H9 (cell line): ENCODE results near the gene PIP4K2A. TPM values are rescaled to one million over a fixed set of nuclear protein-coding genes. Genes with fewer than 3 reads are reported as not detected.
"Not testable (repeated sequence)": the region's sequence is repeated elsewhere in the genome, so short reads cannot be mapped to it uniquely, and the experiment has no call there.

Source experiments
- DNase-seq: peaks from one replicate; pipeline ENCODE4 v3.0.0-alpha.2; 2017
- H2AFZ ChIP-seq: one replicate; pipeline ENCODE4 v1.6.1; 2013; ENCODE audit warnings: mild to moderate bottlenecking, low read length, control low read depth, moderate library complexity
- H2AK5ac ChIP-seq: 2 replicates; pipeline ENCODE4 v1.6.1; 2013; ENCODE audit warnings: low read length, control low read depth, mixed read lengths; ENCODE audit not compliant: insufficient read length
- H2BK120ac ChIP-seq: one replicate; pipeline ENCODE4 v1.6.1; 2013; ENCODE audit warnings: low read depth, mild to moderate bottlenecking, low read length, control low read depth, inconsistent platforms; ENCODE audit not compliant: poor library complexity, severe bottlenecking
- H2BK12ac ChIP-seq: 2 replicates; pipeline ENCODE4 v1.6.1; 2013; ENCODE audit warnings: low read length, control low read depth, mixed read lengths, low read depth; ENCODE audit not compliant: insufficient read length
- H2BK15ac ChIP-seq: 2 replicates; pipeline ENCODE4 v1.6.1; 2013; ENCODE audit warnings: low read depth, low read length, control low read depth
- H2BK20ac ChIP-seq: one replicate; pipeline ENCODE4 v1.6.1; 2013; ENCODE audit warnings: low read depth, mild to moderate bottlenecking, low read length, control low read depth, inconsistent platforms; ENCODE audit not compliant: poor library complexity, severe bottlenecking
- H2BK5ac ChIP-seq: 2 replicates; pipeline ENCODE4 v1.6.1; 2013; ENCODE audit warnings: low read length, control low read depth, mixed read lengths; ENCODE audit not compliant: insufficient read length
- H3K14ac ChIP-seq: 2 replicates; pipeline ENCODE4 v1.6.1; 2013; ENCODE audit warnings: low read length, control low read depth; ENCODE audit not compliant: insufficient read depth
- H3K18ac ChIP-seq: 2 replicates; pipeline ENCODE4 v1.6.1; 2013; ENCODE audit warnings: low read depth, mild to moderate bottlenecking, mixed read lengths, low read length, control low read depth; ENCODE audit not compliant: insufficient read length
- H3K23ac ChIP-seq: 2 replicates; pipeline ENCODE4 v1.6.1; 2013; ENCODE audit warnings: low read length, control low read depth, mixed read lengths, low read depth; ENCODE audit not compliant: insufficient read length
- H3K23me2 ChIP-seq: 2 replicates; pipeline ENCODE4 v1.6.1; 2013; ENCODE audit warnings: low read depth, mild to moderate bottlenecking, mixed read lengths, low read length, control low read depth; ENCODE audit not compliant: insufficient read length, poor library complexity, severe bottlenecking
- H3K27ac ChIP-seq: 2 replicates; pipeline ENCODE4 v1.5.1; 2013; ENCODE audit warnings: low read length, control low read depth, mixed read lengths, low read depth; ENCODE audit not compliant: insufficient read length
- H3K27me3 ChIP-seq: 2 replicates; pipeline ENCODE4 v1.6.1; 2013; ENCODE audit warnings: low read length, control low read depth, inconsistent platforms; ENCODE audit not compliant: insufficient read depth
- H3K4ac ChIP-seq: 2 replicates; pipeline ENCODE4 v1.6.1; 2013; ENCODE audit warnings: low read depth, mild to moderate bottlenecking, control low read depth, inconsistent platforms, low read length, moderate library complexity
- H3K4me1 ChIP-seq: 2 replicates; pipeline ENCODE4 v1.6.1; 2013; ENCODE audit warnings: low read length, control low read depth, inconsistent platforms; ENCODE audit not compliant: insufficient read depth
- H3K4me2 ChIP-seq: 2 replicates; pipeline ENCODE4 v1.6.1; 2013; ENCODE audit warnings: low read length, control low read depth, mixed read lengths; ENCODE audit not compliant: insufficient read length, insufficient read depth
- H3K56ac ChIP-seq: 2 replicates; pipeline ENCODE4 v1.6.1; 2013; ENCODE audit warnings: low read depth, mild to moderate bottlenecking, mixed read lengths, low read length, control low read depth; ENCODE audit not compliant: insufficient read length
- H3K79me1 ChIP-seq: 2 replicates; pipeline ENCODE4 v1.6.1; 2013; ENCODE audit warnings: low read depth, mild to moderate bottlenecking, moderate library complexity, low read length, control low read depth, inconsistent platforms; ENCODE audit not compliant: insufficient read depth, poor library complexity, severe bottlenecking
- H3K79me2 ChIP-seq: 2 replicates; pipeline ENCODE4 v1.6.1; 2013; ENCODE audit warnings: low read length, control low read depth, inconsistent platforms; ENCODE audit not compliant: insufficient read depth
- H3K9ac ChIP-seq: 2 replicates; pipeline ENCODE4 v1.6.1; 2013; ENCODE audit warnings: low read length, control low read depth, mixed read lengths; ENCODE audit not compliant: insufficient read length; ENCODE audit errors: extremely low read depth
- H3K9me3 ChIP-seq: one replicate; pipeline ENCODE4 v1.6.1; 2013; ENCODE audit warnings: low read depth, low read length, inconsistent platforms; ENCODE audit not compliant: control insufficient read depth
- H3T11ph ChIP-seq: one replicate; pipeline ENCODE4 v1.6.1; 2013; ENCODE audit warnings: mild to moderate bottlenecking, low read length, control low read depth, inconsistent platforms
- H4K20me1 ChIP-seq: one replicate; pipeline ENCODE4 v1.6.1; 2013; ENCODE audit not compliant: control insufficient read depth, insufficient read length, insufficient read depth
- H4K5ac ChIP-seq: 2 replicates; pipeline ENCODE4 v1.6.1; 2013; ENCODE audit warnings: low read depth, mild to moderate bottlenecking, mixed read lengths, low read length, control low read depth; ENCODE audit not compliant: insufficient read length
- H4K8ac ChIP-seq: replicated peaks from 2 replicates; pipeline ENCODE4 v1.6.1; 2013; ENCODE audit warnings: low read length, control low read depth, mixed read lengths, low read depth; ENCODE audit not compliant: insufficient read length
- H4K91ac ChIP-seq: 2 replicates; pipeline ENCODE4 v1.6.1; 2013; ENCODE audit warnings: low read depth, mild to moderate bottlenecking, moderate library complexity, mixed read lengths, low read length, control low read depth; ENCODE audit not compliant: insufficient read length
- H3K27ac Mint-ChIP-seq, 3 experiments: 2 replicates in 2 of 3; 3 replicates in 1 of 3; pipeline ENCODE4 v1.8.0; 2020 to 2021; ENCODE audit warnings: mixed read lengths in 3 of 3, mild to moderate bottlenecking in 1 of 3, moderate library complexity in 1 of 3
- H3K27me3 Mint-ChIP-seq: 2 replicates; pipeline ENCODE4 v1.8.0; 2021; ENCODE audit warnings: low read depth, mild to moderate bottlenecking, moderate library complexity, mixed read lengths
- H3K36me3 Mint-ChIP-seq, 3 experiments: 2 replicates in 2 of 3; 3 replicates in 1 of 3; pipeline ENCODE4 v1.8.0; 2020 to 2021; ENCODE audit warnings: low read depth in 3 of 3, mixed read lengths in 3 of 3; ENCODE audit not compliant: insufficient read depth in 1 of 3
- H3K4me1 Mint-ChIP-seq, 2 experiments: 2 replicates each; pipeline ENCODE4 v1.8.0; 2020; ENCODE audit warnings: mixed read lengths in 2 of 2
- H3K4me3 Mint-ChIP-seq, 2 experiments: 2 replicates in 1 of 2; 3 replicates in 1 of 2; pipeline ENCODE4 v1.8.0; 2020 to 2021; ENCODE audit warnings: mild to moderate bottlenecking in 2 of 2, mixed read lengths in 2 of 2, moderate library complexity in 1 of 2
- H3K9me3 Mint-ChIP-seq, 2 experiments: 2 replicates in 1 of 2; 3 replicates in 1 of 2; pipeline ENCODE4 v1.8.0; 2020; ENCODE audit warnings: mild to moderate bottlenecking in 2 of 2, mixed read lengths in 2 of 2, moderate library complexity in 1 of 2
- WGBS: extraction: QIAGEN DNeasy Blood & Tissue Kit; methylation state at CpG from one replicate; pipeline ENCODE4 v1.1.7; 2013; ENCODE audit warnings: missing lambda C conversion rate, low lambda C conversion rate, mixed read lengths; ENCODE audit not compliant: insufficient read length; ENCODE audit errors: extremely low coverage; 5-methylcytosine and 5-hydroxymethylcytosine counted together
- total RNA-seq: library from RNA; stranded (reverse); gene quantifications from 2 replicates; pipeline ENCODE4 v1.2.1, GENCODE V29; 2021
- TF ChIP-seq, protein P1 (sequence below): fragments of 200-600 bp; sonication (generic); conservative IDR thresholded peaks from 3 replicates; pipeline ENCODE4 v1.8.0; 2021; ENCODE audit warnings: antibody characterized with exemption, mild to moderate bottlenecking

The PIP4K2A gene
- total RNA-seq, 1 experiment from 2014 or later, result 33.6 TPM

DNA sequence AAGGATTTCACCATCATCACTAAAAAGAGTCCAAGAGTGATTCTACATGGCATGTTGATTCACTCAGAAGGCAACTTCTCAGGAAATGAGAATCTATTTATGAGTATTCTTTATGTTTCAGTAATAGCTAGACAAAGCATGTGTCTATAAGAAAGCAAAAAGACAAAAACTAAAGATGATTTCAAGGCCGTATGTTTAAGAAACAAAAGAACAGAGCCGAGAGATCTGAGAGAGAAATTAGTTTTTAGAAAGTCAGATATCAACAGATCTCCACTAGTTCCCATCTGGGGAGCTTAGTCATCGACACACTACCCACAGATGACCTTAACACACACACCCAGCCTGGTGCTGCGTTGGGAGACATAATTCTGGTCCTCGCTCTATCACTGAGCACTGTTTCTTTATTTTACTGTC lies 21.0 kb downstream of the PIP4K2A start:
- H3K79me2 ChIP-seq, result peaks cover 17% of the 10 kb centered on the region; the same call in 1 of the 2 replicates
- H3K23ac ChIP-seq, result no peak overlapping the region
- no CpG with 5 or more reads among the region's 5 CpGs for WGBS
- no peak overlapping the region for H3K4me2 ChIP-seq
- no peak overlapping the region for H2BK20ac ChIP-seq
- H3K56ac ChIP-seq, result no peak overlapping the region
- TF ChIP-seq, protein P1, sequence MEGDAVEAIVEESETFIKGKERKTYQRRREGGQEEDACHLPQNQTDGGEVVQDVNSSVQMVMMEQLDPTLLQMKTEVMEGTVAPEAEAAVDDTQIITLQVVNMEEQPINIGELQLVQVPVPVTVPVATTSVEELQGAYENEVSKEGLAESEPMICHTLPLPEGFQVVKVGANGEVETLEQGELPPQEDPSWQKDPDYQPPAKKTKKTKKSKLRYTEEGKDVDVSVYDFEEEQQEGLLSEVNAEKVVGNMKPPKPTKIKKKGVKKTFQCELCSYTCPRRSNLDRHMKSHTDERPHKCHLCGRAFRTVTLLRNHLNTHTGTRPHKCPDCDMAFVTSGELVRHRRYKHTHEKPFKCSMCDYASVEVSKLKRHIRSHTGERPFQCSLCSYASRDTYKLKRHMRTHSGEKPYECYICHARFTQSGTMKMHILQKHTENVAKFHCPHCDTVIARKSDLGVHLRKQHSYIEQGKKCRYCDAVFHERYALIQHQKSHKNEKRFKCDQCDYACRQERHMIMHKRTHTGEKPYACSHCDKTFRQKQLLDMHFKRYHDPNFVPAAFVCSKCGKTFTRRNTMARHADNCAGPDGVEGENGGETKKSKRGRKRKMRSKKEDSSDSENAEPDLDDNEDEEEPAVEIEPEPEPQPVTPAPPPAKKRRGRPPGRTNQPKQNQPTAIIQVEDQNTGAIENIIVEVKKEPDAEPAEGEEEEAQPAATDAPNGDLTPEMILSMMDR, result no peak
- H3K14ac ChIP-seq, result no peak overlapping the region
- no peak overlapping the region for H3K18ac ChIP-seq
- H4K91ac ChIP-seq, result no peak overlapping the region
- Mint-ChIP-seq H3K9me3 (peaks cover 25 to 40% of the 10 kb centered on the region in 2 experiments), H3K36me3 (peaks cover 18 to 34% (median 26%) of the 10 kb centered on the region in 3 experiments), H3K4me3 (no peak overlapping the region), H3K27ac (0 out of 7 replicates have a peak overlapping the region, but pooled peaks of 1 of the 3 experiments have one; percentile 53), H3K27me3 (no peaks in the 10 kb centered on the region), H3K4me1 (peaks cover 33 to 45% of the 10 kb centered on the region in 2 experiments)
- no peaks in the 10 kb centered on the region for H3K27me3 ChIP-seq
- H2BK12ac ChIP-seq, result no peak overlapping the region
- H3K4me1 ChIP-seq, result peaks cover 6% of the 10 kb centered on the region
- H3K9me3 ChIP-seq, result peaks cover 21% of the 10 kb centered on the region
- no peak overlapping the region for H2AK5ac ChIP-seq
- no peak overlapping the region for H3K27ac ChIP-seq
- H2AFZ ChIP-seq, result no peak overlapping the region
- no peaks in the 10 kb centered on the region for H3K23me2 ChIP-seq
- H2BK15ac ChIP-seq, result no peak overlapping the region; the same call in 1 of the 2 replicates
- no peak for DNase-seq
- H3K79me1 ChIP-seq, result peaks cover 5% of the 10 kb centered on the region
- no peak overlapping the region for H2BK120ac ChIP-seq
- no peak overlapping the region for H2BK5ac ChIP-seq
- no peaks in the 10 kb centered on the region for H4K20me1 ChIP-seq
- no peak overlapping the region for H4K5ac ChIP-seq
- no peak overlapping the region for H4K8ac ChIP-seq
- H3T11ph ChIP-seq, result no peak overlapping the region
- H3K9ac ChIP-seq, result no peak overlapping the region
- H3K4ac ChIP-seq, result no peak overlapping the region

DNA sequence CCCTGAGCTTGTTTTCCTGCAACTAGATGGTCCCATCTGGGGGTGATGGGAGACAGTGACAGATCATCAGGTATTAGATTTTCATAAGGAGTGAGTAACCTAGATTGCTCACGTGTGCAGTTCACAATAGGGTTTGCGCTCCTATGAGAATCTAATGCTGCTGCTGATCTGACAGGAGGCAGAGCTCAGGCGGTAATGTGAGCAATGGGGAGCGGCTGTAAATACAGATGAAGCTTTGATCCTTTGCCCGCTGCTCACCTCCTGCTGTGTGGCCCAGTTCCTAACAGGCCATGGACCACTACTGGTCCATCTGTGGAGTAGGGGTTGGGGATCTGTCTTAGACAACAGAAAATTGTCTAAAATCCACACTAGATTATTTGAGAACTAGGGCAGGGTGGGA lies 22.3 kb downstream of the PIP4K2A start:
- H4K5ac ChIP-seq, H2BK5ac ChIP-seq, H3K9ac ChIP-seq, H3K4ac ChIP-seq, H2BK12ac ChIP-seq, H3T11ph ChIP-seq, H4K8ac ChIP-seq, H3K4me1 ChIP-seq, H3K27me3 Mint-ChIP-seq, H3K4me2 ChIP-seq, H2AFZ ChIP-seq, H2BK120ac ChIP-seq, H3K79me1 ChIP-seq, H3K4me3 Mint-ChIP-seq, H4K91ac ChIP-seq, H3K14ac ChIP-seq, H3K56ac ChIP-seq, H3K27ac ChIP-seq, H3K23ac ChIP-seq, H3K27me3 ChIP-seq, H3K18ac ChIP-seq, H2AK5ac ChIP-seq, H3K23me2 ChIP-seq, H2BK20ac ChIP-seq, H2BK15ac ChIP-seq, DNase-seq, H4K20me1 ChIP-seq: not testable (repeated sequence)
- H3K9me3 ChIP-seq, result peaks cover 21% of the 10 kb centered on the region
- Mint-ChIP-seq H3K36me3 (peaks cover 18 to 44% (median 31%) of the 10 kb centered on the region in 3 experiments), H3K9me3 (peaks cover 25 to 42% of the 10 kb centered on the region in 2 experiments), H3K4me1 (peaks cover 35 to 48% of the 10 kb centered on the region in 2 experiments), H3K27ac (peak overlapping the region in 1 of 3 experiments; percentile 67; a peak in 2 of 7 replicates)
- peaks cover 16% of the 10 kb centered on the region; the same call in 1 of the 2 replicates for H3K79me2 ChIP-seq
- no CpG with 5 or more reads among the region's 5 CpGs for WGBS
